ENCODE data around the gene F2R.

DNA sequence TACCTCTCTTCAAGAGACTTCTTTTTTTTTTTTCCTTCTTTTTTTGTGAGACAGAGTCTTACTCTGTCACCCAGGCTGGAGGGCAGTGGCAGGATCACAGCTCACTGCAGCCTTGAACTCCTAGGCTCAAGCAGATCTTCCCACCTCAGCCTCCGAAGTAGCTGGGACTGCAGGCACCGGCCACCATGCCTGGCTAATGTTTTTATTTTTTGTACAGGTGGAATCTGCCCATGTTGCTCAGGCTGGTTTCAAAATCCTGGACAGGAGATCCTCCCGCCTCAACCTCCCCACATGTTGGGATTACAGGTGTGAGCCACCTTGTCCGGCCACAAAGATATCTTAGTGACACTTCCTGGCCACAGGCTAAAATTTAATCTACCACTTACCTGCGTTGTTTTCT is 60.0 kb downstream of the F2R start:
- TF ChIP-seq GATA3 (IDR thresholded peaks at IDR 0.05; ENCODE audit: low read depth, low read length) (no peak), GATA2 (IDR thresholded peaks at IDR 0.05; ENCODE audit: low read depth, low read length) (no peak)
